Measurements from ENCODE around the gene CEP112. TPM values are rescaled to one million over a fixed set of nuclear protein-coding genes. Genes with fewer than 3 reads are reported as not detected.

The CEP112 gene
- 6.3 to 8.0 TPM (median 7.0 TPM) in 5 replicates for total RNA-seq (2022; extraction: Qiagen RNA extraction; ENCODE audit: low read depth)

GRCh38 chr17:66191593-66192377, at the start of gene CEP112:
Gene CEP112 (minus strand): TSS chr17:66192133.

GRCh38 chr17:66228887-66229782, 37.2 kb upstream of the CEP112 start, which contains the start of gene APOH:
Gene APOH (minus strand): TSS chr17:66229415. CDS start chr17:66229379, 36 bp downstream.

Other genes starting within 250 kb of the CEP112 start
- 3.6 to 6.2 TPM (median 4.9 TPM) in 5 replicates for gene APOH, start 37.3 kb upstream of the CEP112 start, total RNA-seq (2022; extraction: Qiagen RNA extraction; ENCODE audit: low read depth)
- gene PRKCA, start 110.5 kb upstream of the CEP112 start, total RNA-seq (2022; extraction: Qiagen RNA extraction; ENCODE audit: low read depth): 29.4 to 41.1 TPM (median 37.4 TPM) in 5 replicates

Measured in A549 treated with RU486 at 1 μM for 4 hours (cell line).